GM12878 (cell line): ENCODE measurements around the gene SERPINE2. TPM values are rescaled to one million over a fixed set of nuclear protein-coding genes. Genes with fewer than 3 reads are reported as not detected.

ENCODE experiments used
- polyA plus RNA-seq, 11 experiments: library from polyadenylated mRNA; depleted of rRNA in 4 of 11; unstranded in 6 of 11; stranded (reverse) in 5 of 11; fragments of >200 nt; fragmentation: Nextera tagmentation in 4 of 11; fragmentation: Illumina TruSeq in 1 of 11; extraction: Ambion mirVana in 4 of 11; extraction: Trizol in 1 of 11; gene quantifications; 1 replicate in 1 of 11; 2 replicates in 10 of 11; pipeline versions ENCODE4 v1.2.1 to v1.2.3, GENCODE V29; 2011 to 2016; ENCODE audit warnings: inconsistent platforms in 2 of 11, missing spikeins in 2 of 11, low read depth in 1 of 11
- total RNA-seq, 4 experiments: library from RNA; depleted of rRNA in 3 of 4; stranded (reverse); fragments of >200 nt in 3 of 4; fragmentation: Illumina TruSeq in 1 of 4; extraction: Trizol in 1 of 4; gene quantifications; 2 replicates each; pipeline versions ENCODE4 v1.2.1 to v1.2.3, GENCODE V29; 2013 to 2021

SERPINE2 gene
- total and polyA plus RNA-seq, 10 of the 15 experiments (the other 5 are each of a cell fraction or from before 2014, with no cell fraction given): 0.18 to 1.7 (median 0.39) TPM

Other genes with a start within 250 kb of the SERPINE2 start
- 5.6 and 6.9 TPM in 2 replicates for gene AP1S3, start 201.7 kb downstream of the SERPINE2 start, total RNA-seq (2014; rRNA removed)
- 9.2 and 9.5 TPM in 2 replicates for gene AP1S3, start 201.7 kb downstream of the SERPINE2 start, total RNA-seq (2014; rRNA removed; fragmentation: Illumina TruSeq; extraction: Trizol)
- 7.6 and 9.2 TPM in 2 replicates for gene AP1S3, start 201.7 kb downstream of the SERPINE2 start, total RNA-seq (2021)
- 8.4 and 13.9 TPM in 2 replicates for gene AP1S3, start 201.7 kb downstream of the SERPINE2 start, polyA plus RNA-seq (2011; rRNA removed)
- 9.7 and 10.6 TPM in 2 replicates for gene AP1S3, start 201.7 kb downstream of the SERPINE2 start, polyA plus RNA-seq (2014; fragmentation: Illumina TruSeq; extraction: Trizol)
- 1 to 10 TPM; 2.6 to 3.3 TPM for gene AP1S3, start 201.7 kb downstream of the SERPINE2 start, polyA plus RNA-seq (2014; fragmentation: Nextera tagmentation; extraction: Ambion mirVana)
- 11.5 and 11.8 TPM in 2 replicates for gene AP1S3, start 201.7 kb downstream of the SERPINE2 start, polyA plus RNA-seq (2014; rRNA removed)
- gene AP1S3, start 201.7 kb downstream of the SERPINE2 start, polyA plus RNA-seq (2016; fragmentation: Nextera tagmentation; extraction: Ambion mirVana): 10 to 100 TPM; 13.0 to 14.3 TPM
- 16.7 and 17.0 TPM in 2 replicates for gene WDFY1, start 94.0 kb downstream of the SERPINE2 start, total RNA-seq (2014; rRNA removed)
- gene WDFY1, start 94.0 kb downstream of the SERPINE2 start, total RNA-seq (2014; rRNA removed; fragmentation: Illumina TruSeq; extraction: Trizol): 13.2 and 14.3 TPM in 2 replicates
- gene WDFY1, start 94.0 kb downstream of the SERPINE2 start, total RNA-seq (2021): 10.5 and 10.9 TPM in 2 replicates
- 28.1 and 36.3 TPM in 2 replicates for gene WDFY1, start 94.0 kb downstream of the SERPINE2 start, polyA plus RNA-seq (2011; rRNA removed)
- gene WDFY1, start 94.0 kb downstream of the SERPINE2 start, polyA plus RNA-seq (2014; fragmentation: Illumina TruSeq; extraction: Trizol): 11.9 and 14.3 TPM in 2 replicates
- 1 to 10 TPM; 2.9 to 4.6 TPM for gene WDFY1, start 94.0 kb downstream of the SERPINE2 start, polyA plus RNA-seq (2014; fragmentation: Nextera tagmentation; extraction: Ambion mirVana)
- 9.8 and 11.1 TPM in 2 replicates for gene WDFY1, start 94.0 kb downstream of the SERPINE2 start, polyA plus RNA-seq (2014; rRNA removed)
- 10 to 100 TPM; 20.3 to 22.0 TPM for gene WDFY1, start 94.0 kb downstream of the SERPINE2 start, polyA plus RNA-seq (2016; fragmentation: Nextera tagmentation; extraction: Ambion mirVana)
- gene MRPL44, start 81.8 kb downstream of the SERPINE2 start, total RNA-seq (2014; rRNA removed): 39.5 and 43.2 TPM in 2 replicates
- 39.8 and 44.3 TPM in 2 replicates for gene MRPL44, start 81.8 kb downstream of the SERPINE2 start, total RNA-seq (2014; rRNA removed; fragmentation: Illumina TruSeq; extraction: Trizol)
- gene MRPL44, start 81.8 kb downstream of the SERPINE2 start, total RNA-seq (2021): 28.9 and 30.6 TPM in 2 replicates
- 29.7 and 36.8 TPM in 2 replicates for gene MRPL44, start 81.8 kb downstream of the SERPINE2 start, polyA plus RNA-seq (2011; rRNA removed)
- gene MRPL44, start 81.8 kb downstream of the SERPINE2 start, polyA plus RNA-seq (2014; fragmentation: Illumina TruSeq; extraction: Trizol): 38.7 and 40.9 TPM in 2 replicates
- 10 to 100 TPM; 18.3 to 22.0 TPM for gene MRPL44, start 81.8 kb downstream of the SERPINE2 start, polyA plus RNA-seq (2014; fragmentation: Nextera tagmentation; extraction: Ambion mirVana)
- gene MRPL44, start 81.8 kb downstream of the SERPINE2 start, polyA plus RNA-seq (2014; rRNA removed): 34.6 and 36.2 TPM in 2 replicates
- gene MRPL44, start 81.8 kb downstream of the SERPINE2 start, polyA plus RNA-seq (2016; fragmentation: Nextera tagmentation; extraction: Ambion mirVana): 10 to 100 TPM; 39.9 to 42.6 TPM